Inflammatory macrophage (primary cell): Measurements from ENCODE around the gene APOF.
"Not testable (repeated sequence)": the region's sequence is repeated elsewhere in the genome, so short reads cannot be mapped to it uniquely, and the experiment has no call there.

Experiments used
- DNase-seq, 2 donors: peaks; one replicate each; pipeline ENCODE4 v3.0.0-alpha.2; 2020 to 2022

The APOF gene

GRCh38 chr12:56332512-56333196 lies 30.0 kb downstream of the APOF start:
- no peak for DNase-seq

- DNase-seq, result no peak
These were observed 31.6 kb downstream of the APOF start for GRCh38 chr12:56330936-56331490.

GRCh38 chr12:56326533-56326932 lies 36.1 kb downstream of the APOF start:
- DNase-seq, result no peak

GRCh38 chr12:56326126-56326525 lies 36.5 kb downstream of the APOF start:
- DNase-seq, result no peak

GRCh38 chr12:56324206-56324605 lies 38.5 kb downstream of the APOF start:
- DNase-seq, result no peak

- not testable (repeated sequence) for DNase-seq
These were observed 41.0 kb downstream of the APOF start for GRCh38 chr12:56321610-56322009.

GRCh38 chr12:56321027-56321426 lies 41.6 kb downstream of the APOF start:
- DNase-seq, result peak; percentile 48 to 54

- no peak for DNase-seq
These were observed 45.0 kb downstream of the APOF start for GRCh38 chr12:56317675-56318074.

GRCh38 chr12:56315622-56316473 lies 46.8 kb downstream of the APOF start, which contains the start of gene CNPY2:
CNPY2 (minus strand) TSS chr12:56315988; CDS start chr12:56315217, 771 bp downstream.
- DNase-seq, result peak; percentile 94 to 96

- no peak for DNase-seq
These were observed 47.4 kb downstream of the APOF start for GRCh38 chr12:56315249-56315621.

GRCh38 chr12:56311003-56311402 lies 51.7 kb downstream of the APOF start:
- DNase-seq, result no peak
